Subcutaneous abdominal adipose tissue (tissue), 5 donors: ENCODE measurements around the gene TTC9B.

Experiments
- H3K27ac ChIP-seq: one replicate; pipeline ENCODE4 v1.7.0; 2013; ENCODE audit warnings: low read depth, mild to moderate bottlenecking, inconsistent platforms, low read length, moderate library complexity
- H3K27me3 ChIP-seq, 5 donors: one replicate each; pipeline ENCODE4 v1.7.0; 2013; ENCODE audit warnings: low read length in 5 of 5, inconsistent platforms in 1 of 5; ENCODE audit not compliant: control insufficient read depth in 5 of 5, insufficient read depth in 4 of 5
- H3K36me3 ChIP-seq, 5 donors: one replicate each; pipeline ENCODE4 v1.7.0; 2013; ENCODE audit warnings: low read length in 5 of 5; ENCODE audit not compliant: control insufficient read depth in 5 of 5, insufficient read depth in 5 of 5
- H3K4me1 ChIP-seq, 5 donors: one replicate each; pipeline ENCODE4 v1.7.0; 2013; ENCODE audit warnings: low read length in 5 of 5, mild to moderate bottlenecking in 3 of 5, moderate library complexity in 1 of 5; ENCODE audit not compliant: control insufficient read depth in 5 of 5, insufficient read depth in 5 of 5
- H3K4me3 ChIP-seq, 5 donors: one replicate each; pipeline ENCODE4 v1.7.0; 2013; ENCODE audit warnings: low read length in 5 of 5, low read depth in 1 of 5
- H3K9ac ChIP-seq, 5 donors: one replicate each; pipeline ENCODE4 v1.7.0; 2013; ENCODE audit warnings: low read length in 5 of 5, mild to moderate bottlenecking in 4 of 5, moderate library complexity in 3 of 5
- H3K9me3 ChIP-seq, 5 donors: one replicate each; pipeline ENCODE4 v1.7.0; 2013; ENCODE audit warnings: low read length in 5 of 5; ENCODE audit not compliant: control insufficient read depth in 5 of 5
- donor health status: healthy.
- donor health status: healthy.
- donor health status: healthy.
- donor health status: healthy.
- donor health status: healthy.

Gene TTC9B

GRCh38 chr19:40217027-40217810 is 965 bp downstream of the TTC9B start:
- no peak overlapping the region for H3K9ac ChIP-seq
- peaks cover 0 to 13% (median 6%) of the 10 kb centered on the region in 5 donors for H3K4me1 ChIP-seq
- H3K4me3 ChIP-seq, result peak overlapping the region in 1 of 5 donors; percentile 22
- peaks cover 0 to 18% (median 9%) of the 10 kb centered on the region in 5 donors for H3K36me3 ChIP-seq
- no peaks in the 10 kb centered on the region for H3K9me3 ChIP-seq
- no peak overlapping the region for H3K27ac ChIP-seq
- peaks cover 17 to 33% (median 24%) of the 10 kb centered on the region in 5 donors for H3K27me3 ChIP-seq

GRCh38 chr19:40216777-40217026 is 1.5 kb downstream of the TTC9B start:
- H3K36me3 ChIP-seq, result peaks cover 0 to 23% (median 14%) of the 10 kb centered on the region in 5 donors
- H3K27me3 ChIP-seq, result peaks cover 17 to 33% (median 24%) of the 10 kb centered on the region in 5 donors
- H3K4me1 ChIP-seq, result peaks cover 0 to 13% (median 6%) of the 10 kb centered on the region in 5 donors
- H3K9ac ChIP-seq, result no peak overlapping the region
- no peaks in the 10 kb centered on the region for H3K9me3 ChIP-seq
- no peak overlapping the region for H3K4me3 ChIP-seq
- no peak overlapping the region for H3K27ac ChIP-seq

- H3K27ac ChIP-seq, result no peak overlapping the region
- H3K4me1 ChIP-seq, result peaks cover 0 to 13% (median 6%) of the 10 kb centered on the region in 5 donors
- no peak overlapping the region for H3K9ac ChIP-seq
- H3K36me3 ChIP-seq, result peaks cover 0 to 23% (median 15%) of the 10 kb centered on the region in 5 donors
- H3K4me3 ChIP-seq, result no peak overlapping the region
- peaks cover 17 to 33% (median 24%) of the 10 kb centered on the region in 5 donors for H3K27me3 ChIP-seq
- no peaks in the 10 kb centered on the region for H3K9me3 ChIP-seq
These were observed 2.0 kb downstream of the TTC9B start for GRCh38 chr19:40216013-40216776.

- peaks cover 17 to 32% (median 24%) of the 10 kb centered on the region in 5 donors for H3K27me3 ChIP-seq
- no peak overlapping the region for H3K9ac ChIP-seq
- H3K9me3 ChIP-seq, result no peaks in the 10 kb centered on the region
- H3K4me3 ChIP-seq, result no peak overlapping the region
- H3K27ac ChIP-seq, result no peak overlapping the region
- peaks cover 0 to 33% (median 22%) of the 10 kb centered on the region in 5 donors for H3K36me3 ChIP-seq
- peaks cover 0 to 13% (median 6%) of the 10 kb centered on the region in 5 donors for H3K4me1 ChIP-seq
These were observed 3.2 kb downstream of the TTC9B start for GRCh38 chr19:40214936-40215335.

GRCh38 chr19:40213882-40214570 is 4.2 kb downstream of the TTC9B start:
- no peak overlapping the region for H3K27ac ChIP-seq
- peaks cover 0 to 13% (median 6%) of the 10 kb centered on the region in 5 donors for H3K4me1 ChIP-seq
- no peak overlapping the region for H3K9ac ChIP-seq
- H3K9me3 ChIP-seq, result no peaks in the 10 kb centered on the region
- peaks cover 17 to 25% (median 21%) of the 10 kb centered on the region in 5 donors for H3K27me3 ChIP-seq
- peaks cover 0 to 43% (median 27%) of the 10 kb centered on the region in 5 donors for H3K36me3 ChIP-seq
- H3K4me3 ChIP-seq, result no peak overlapping the region

- no peak overlapping the region for H3K27ac ChIP-seq
- H3K4me3 ChIP-seq, result no peak overlapping the region
- H3K4me1 ChIP-seq, result peaks cover 0 to 13% (median 6%) of the 10 kb centered on the region in 5 donors
- H3K9me3 ChIP-seq, result no peaks in the 10 kb centered on the region
- no peak overlapping the region for H3K9ac ChIP-seq
- peaks cover 17 to 21% (median 19%) of the 10 kb centered on the region in 5 donors for H3K27me3 ChIP-seq
- H3K36me3 ChIP-seq, result peaks cover 0 to 48% (median 32%) of the 10 kb centered on the region in 5 donors
These were observed 4.8 kb downstream of the TTC9B start for GRCh38 chr19:40213251-40213829.

GRCh38 chr19:40210889-40211288 is 7.3 kb downstream of the TTC9B start:
- H3K27ac ChIP-seq, result no peak overlapping the region
- H3K4me3 ChIP-seq, result no peak overlapping the region
- H3K9me3 ChIP-seq, result no peaks in the 10 kb centered on the region
- peaks cover 0 to 60% (median 37%) of the 10 kb centered on the region in 5 donors for H3K36me3 ChIP-seq
- H3K4me1 ChIP-seq, result no peaks in the 10 kb centered on the region
- H3K9ac ChIP-seq, result no peak overlapping the region
- peaks cover 0 to 2% (median under 1%) of the 10 kb centered on the region in 5 donors for H3K27me3 ChIP-seq

GRCh38 chr19:40208602-40209001 is 9.6 kb downstream of the TTC9B start:
- no peak overlapping the region for H3K27ac ChIP-seq
- no peak overlapping the region for H3K9ac ChIP-seq
- peaks cover 0 to 3% (median 0%) of the 10 kb centered on the region in 5 donors for H3K9me3 ChIP-seq
- H3K4me3 ChIP-seq, result no peak overlapping the region
- H3K27me3 ChIP-seq, result no peaks in the 10 kb centered on the region
- peaks cover 2 to 77% (median 56%) of the 10 kb centered on the region in 5 donors for H3K36me3 ChIP-seq
- no peaks in the 10 kb centered on the region for H3K4me1 ChIP-seq

GRCh38 chr19:40205760-40206159 is 12.4 kb downstream of the TTC9B start:
- Histone ChIP-seq H3K27ac (no peak overlapping the region), H3K9me3 (peaks cover 0 to 3% (median 0%) of the 10 kb centered on the region in 5 donors), H3K4me3 (no peak overlapping the region), H3K9ac (no peak overlapping the region), H3K4me1 (no peaks in the 10 kb centered on the region), H3K27me3 (no peaks in the 10 kb centered on the region), H3K36me3 (peaks cover 2 to 71% (median 47%) of the 10 kb centered on the region in 5 donors)
